Endothelial cell of umbilical vein (primary cell): ENCODE results near the gene AGR2. TPM values are rescaled to one million over a fixed set of nuclear protein-coding genes. Genes with fewer than 3 reads are reported as not detected.

ENCODE experiments used
- BruUV-seq: library from RNA; stranded (reverse); fragments of 400-500 nt; replicated peaks from 2 replicates; lab custom pipeline; 2021; lab: Mats Ljungman, UMichigan
- CTCF ChIA-PET: fragments of 300-600, 350-600 bp; sonication (Branson Sonifier 250); formaldehyde crosslinking; loops from one replicate; lab custom pipeline; 2021; ENCODE audit warnings: antibody characterized with exemption, inconsistent platforms; lab: Charles Lee
- POLR2A ChIA-PET: fragments of 300-600, 350-600 bp; sonication (Branson Sonifier 250); formaldehyde crosslinking; loops from one replicate; lab custom pipeline; 2021; ENCODE audit warnings: antibody characterized with exemption, inconsistent platforms; lab: Charles Lee
- DNase-seq: peaks from one replicate; pipeline ENCODE4 v3.0.0-alpha.2; 2011; ENCODE audit warnings: low read depth, low spot score
- FAIRE-seq: peaks from 2 replicates; lab custom pipeline; 2011; peaks lifted over from hg19 to GRCh38; lab: Jason Lieb, UNC
- H2AFZ ChIP-seq: 2 replicates; pipeline ENCODE4 v1.6.0; 2012; ENCODE audit warnings: low read depth, low read length, control low read depth, inconsistent platforms
- H3K27ac ChIP-seq: 2 replicates; pipeline ENCODE4 v1.5.1; 2011; ENCODE audit warnings: low read depth, mild to moderate bottlenecking, control low read depth, low read length, moderate library complexity; ENCODE audit not compliant: insufficient read depth
- H3K27me3 ChIP-seq, 2 experiments: 2 replicates each; pipeline versions ENCODE4 v1.6.0 to v1.6.1; 2011; ENCODE audit warnings: low read length in 2 of 2, mixed read lengths in 1 of 2; ENCODE audit not compliant: control insufficient read depth in 2 of 2, insufficient read depth in 2 of 2
- H3K36me3 ChIP-seq, 2 experiments: 2 replicates in 1 of 2; 3 replicates in 1 of 2; pipeline ENCODE4 v1.5.1; 2011; ENCODE audit warnings: low read length in 2 of 2, mild to moderate bottlenecking in 1 of 2, moderate library complexity in 1 of 2; ENCODE audit not compliant: control insufficient read depth in 2 of 2, insufficient read depth in 2 of 2; ENCODE audit errors: extremely low read depth in 1 of 2
- H3K4me1 ChIP-seq: 3 replicates; pipeline ENCODE4 v1.5.1; 2011; ENCODE audit warnings: mild to moderate bottlenecking, low read length; ENCODE audit not compliant: control insufficient read depth, insufficient read depth; ENCODE audit errors: extremely low read depth
- H3K4me2 ChIP-seq: 2 replicates; pipeline ENCODE4 v1.6.1; 2011; ENCODE audit warnings: low read length, control low read depth, mixed read lengths; ENCODE audit not compliant: insufficient read depth
- H3K4me3 ChIP-seq, 3 experiments: fragments of 200-600 bp in 1 of 3; sonication (generic), shearing (Covaris generic) in 1 of 3; replicated peaks in 1 of 3; 2 replicates each; pipeline ENCODE4 v1.5.1; 2011 to 2016; ENCODE audit warnings: control low read depth in 3 of 3, low read length in 3 of 3, mild to moderate bottlenecking in 2 of 3, inconsistent platforms in 1 of 3, low read depth in 1 of 3, moderate library complexity in 1 of 3; ENCODE audit not compliant: insufficient read depth in 1 of 3
- H3K79me2 ChIP-seq: 2 replicates; pipeline ENCODE4 v1.6.0; 2012; ENCODE audit warnings: low read length, inconsistent platforms; ENCODE audit not compliant: control insufficient read depth, insufficient read depth
- H3K9ac ChIP-seq: replicated peaks from 2 replicates; pipeline ENCODE3; 2011; ENCODE audit warnings: low read length, control low read depth; ENCODE audit not compliant: insufficient read depth; ENCODE audit errors: extremely low read depth
- H3K9me1 ChIP-seq: replicated peaks from 3 replicates; pipeline ENCODE4 v1.6.0; 2011; ENCODE audit warnings: mild to moderate bottlenecking, low read length; ENCODE audit not compliant: control insufficient read depth, insufficient read depth; ENCODE audit errors: extremely low read depth
- H3K9me3 ChIP-seq: replicated peaks from 2 replicates; pipeline ENCODE4 v1.5.1; 2012; ENCODE audit warnings: low read length, inconsistent platforms; ENCODE audit not compliant: control insufficient read depth, insufficient read depth
- H4K20me1 ChIP-seq: replicated peaks from 2 replicates; pipeline ENCODE3; 2011; ENCODE audit warnings: mild to moderate bottlenecking, low read length; ENCODE audit not compliant: control insufficient read depth, insufficient read depth; ENCODE audit errors: extremely low read depth
- FOS ChIP-seq: IDR thresholded peaks from 2 replicates; pipeline ENCODE4 v1.6.1; 2011; ENCODE audit warnings: mild to moderate bottlenecking, low read length, moderate library complexity, borderline replicate concordance; ENCODE audit not compliant: insufficient read depth
- GATA2 ChIP-seq: IDR thresholded peaks from 2 replicates; pipeline ENCODE4 v1.7.0; 2011; ENCODE audit warnings: low read depth, mild to moderate bottlenecking, moderate library complexity, mixed read lengths, low read length; ENCODE audit not compliant: insufficient read length, insufficient read depth
- MYC ChIP-seq: IDR thresholded peaks from one replicate; pipeline ENCODE4 v1.6.1; 2011; ENCODE audit warnings: mild to moderate bottlenecking, low read depth, low read length
- POLR2A ChIP-seq: IDR thresholded peaks from 2 replicates; pipeline ENCODE4 v1.6.1; 2012; ENCODE audit warnings: low read depth, mild to moderate bottlenecking, control low read depth, low read length
- dilution Hi-C: fragments of 300-500 bp; cut with MboI; formaldehyde crosslinking; loops from one replicate; pipeline ENCODE4 v1.15.0; 2019; ENCODE audit warnings: low sequenced_read_pairs; ENCODE audit not compliant: extremely low pct_ligation_motif_present
- intact Hi-C: fragments of 100-400 bp; cut with micrococcal nuclease; formaldehyde crosslinking; loops from one replicate; pipeline ENCODE4 v1.10.0; 2022
- polyA plus RNA-seq, 4 experiments: library from polyadenylated mRNA; depleted of rRNA in 3 of 4; stranded (reverse) in 3 of 4; unstranded in 1 of 4; fragments of >200 nt; gene quantifications; 2 replicates each; pipeline versions ENCODE4 v1.2.1 to v1.2.3, GENCODE V29; 2011 to 2012; ENCODE audit warnings: missing spikeins in 1 of 4
- total RNA-seq: library from RNA; stranded (reverse); gene quantifications from 2 replicates; pipeline ENCODE4 v1.2.3, GENCODE V29; 2021
- TF ChIP-seq, protein P1 (sequence below): IDR thresholded peaks from 2 replicates; pipeline ENCODE4 v1.6.1; 2011; ENCODE audit not compliant: insufficient read depth, insufficient read length
- TF ChIP-seq, protein P2 (sequence below), 2 donors: IDR thresholded peaks; 1 replicate in 1 of 2; 2 replicates in 1 of 2; pipeline ENCODE4 v1.5.1; 2011; ENCODE audit warnings: low read length in 2 of 2, mild to moderate bottlenecking in 2 of 2, moderate library complexity in 2 of 2, control low read depth in 1 of 2, inconsistent platforms in 1 of 2, low read depth in 1 of 2; ENCODE audit not compliant: insufficient read depth in 1 of 2; ENCODE audit errors: extremely low read depth in 1 of 2

AGR2 gene
- total and polyA plus RNA-seq, 2 donors (not counting 3 experiments of a cell fraction or from before 2014, with no cell fraction given): not detected

DNA sequence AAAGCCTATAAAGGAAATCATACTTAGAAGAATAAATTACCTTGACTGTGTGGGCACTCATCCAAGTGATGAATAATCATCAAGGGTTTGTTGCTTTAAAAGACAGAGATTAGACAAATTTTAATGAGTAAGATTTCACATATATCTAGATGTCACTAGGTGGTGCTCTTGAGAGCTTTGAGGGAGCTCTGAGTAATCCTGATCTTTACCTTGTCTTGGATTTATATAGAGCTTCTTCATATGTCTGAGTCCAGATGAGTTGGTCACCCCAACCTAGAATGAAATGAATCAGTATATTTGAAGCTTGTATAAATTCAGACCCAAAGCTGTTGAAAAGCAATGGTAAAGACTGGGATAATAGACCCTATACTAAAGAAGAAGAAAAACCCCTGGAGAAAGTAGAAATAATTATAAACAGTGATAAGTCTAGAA is 3.7 kb downstream of the AGR2 start:
- Histone ChIP-seq H3K36me3 (no peaks in the 10 kb centered on the region), H2AFZ (no peak overlapping the region), H3K4me3 (no peak overlapping the region), H3K9ac (no peak overlapping the region), H3K9me3 (no peaks in the 10 kb centered on the region), H4K20me1 (no peaks in the 10 kb centered on the region), H3K4me1 (no peaks in the 10 kb centered on the region), H3K9me1 (no peaks in the 10 kb centered on the region), H3K79me2 (no peaks in the 10 kb centered on the region), H3K27me3 (peaks cover 2 to 4% of the 10 kb centered on the region in 2 experiments), H3K27ac (no peak overlapping the region), H3K4me2 (no peak overlapping the region)
- intact Hi-C loops: loop anchor here (1.0 to 5.0 kb wide), 3 partner anchors 104 to 496 kb away; partner anchors contain the start of gene AHR
- peak; percentile 76 for FAIRE-seq
- no TSS peak for BruUV-seq
- ChIA-PET CTCF (interaction anchor here (0.6 to 9.1 kb wide), 40 partner anchors 8 to 850 kb away, joined by 3 to 149 read pairs (median 5); partner anchors contain the start of gene AGR3), POLR2A (no interaction called here)
- peak; percentile 57 for DNase-seq
- dilution Hi-C loops: no loop called here
- TF ChIP-seq, protein P1, sequence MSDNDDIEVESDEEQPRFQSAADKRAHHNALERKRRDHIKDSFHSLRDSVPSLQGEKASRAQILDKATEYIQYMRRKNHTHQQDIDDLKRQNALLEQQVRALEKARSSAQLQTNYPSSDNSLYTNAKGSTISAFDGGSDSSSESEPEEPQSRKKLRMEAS: no peak
- no peak for TF ChIP-seq MYC
- TF ChIP-seq, protein P2, sequence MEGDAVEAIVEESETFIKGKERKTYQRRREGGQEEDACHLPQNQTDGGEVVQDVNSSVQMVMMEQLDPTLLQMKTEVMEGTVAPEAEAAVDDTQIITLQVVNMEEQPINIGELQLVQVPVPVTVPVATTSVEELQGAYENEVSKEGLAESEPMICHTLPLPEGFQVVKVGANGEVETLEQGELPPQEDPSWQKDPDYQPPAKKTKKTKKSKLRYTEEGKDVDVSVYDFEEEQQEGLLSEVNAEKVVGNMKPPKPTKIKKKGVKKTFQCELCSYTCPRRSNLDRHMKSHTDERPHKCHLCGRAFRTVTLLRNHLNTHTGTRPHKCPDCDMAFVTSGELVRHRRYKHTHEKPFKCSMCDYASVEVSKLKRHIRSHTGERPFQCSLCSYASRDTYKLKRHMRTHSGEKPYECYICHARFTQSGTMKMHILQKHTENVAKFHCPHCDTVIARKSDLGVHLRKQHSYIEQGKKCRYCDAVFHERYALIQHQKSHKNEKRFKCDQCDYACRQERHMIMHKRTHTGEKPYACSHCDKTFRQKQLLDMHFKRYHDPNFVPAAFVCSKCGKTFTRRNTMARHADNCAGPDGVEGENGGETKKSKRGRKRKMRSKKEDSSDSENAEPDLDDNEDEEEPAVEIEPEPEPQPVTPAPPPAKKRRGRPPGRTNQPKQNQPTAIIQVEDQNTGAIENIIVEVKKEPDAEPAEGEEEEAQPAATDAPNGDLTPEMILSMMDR (IDR thresholded peaks at IDR 0.05; ENCODE audit: extremely low read depth in 1 of 2, insufficient read depth in 1 of 2, low read depth in 1 of 2, low read length in 2 of 2): peak; percentile 28 to 29
- TF ChIP-seq GATA2: no peak
- TF ChIP-seq POLR2A: no peak
- peak; percentile 38 for TF ChIP-seq FOS
